Measurements from ENCODE around the gene PDPN.
"Not testable (repeated sequence)": the region's sequence is repeated elsewhere in the genome, so short reads cannot be mapped to it uniquely, and the experiment has no call there.

PDPN gene

DNA sequence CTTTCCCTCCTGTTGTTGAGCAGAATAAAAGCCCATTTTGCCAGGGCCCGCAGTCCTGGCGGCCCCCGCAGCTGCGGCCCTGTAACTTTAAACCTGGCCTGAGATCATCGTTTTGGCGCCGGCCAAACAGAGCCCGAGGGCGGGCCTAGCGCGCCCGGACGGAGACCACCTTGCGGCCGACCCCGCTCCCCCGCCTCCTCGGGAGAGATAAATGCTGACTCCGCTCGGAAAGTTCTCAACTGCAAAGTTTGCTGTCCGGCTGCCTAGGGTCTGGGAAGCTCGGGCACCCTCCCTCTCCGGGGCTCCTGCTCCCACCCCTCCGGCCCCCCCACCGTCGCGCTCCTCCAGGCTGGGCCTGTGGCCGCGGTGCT, at the start of gene PDPN:
Gene PDPN, plus strand, starts transcription at position 238 of the 371 bp plus-strand sequence. CDS start 202 bp downstream, outside the sequence.
- no peak for DNase-seq (ENCODE audit: low read depth)

- DNase-seq (ENCODE audit: low read depth): no peak
Observed at GRCh38 chr1:13535227-13535626, 48.4 kb upstream of the PDPN start.

- no peak for DNase-seq (ENCODE audit: low read depth)
Observed at GRCh38 chr1:13536571-13536970, 47.1 kb upstream of the PDPN start.

DNA sequence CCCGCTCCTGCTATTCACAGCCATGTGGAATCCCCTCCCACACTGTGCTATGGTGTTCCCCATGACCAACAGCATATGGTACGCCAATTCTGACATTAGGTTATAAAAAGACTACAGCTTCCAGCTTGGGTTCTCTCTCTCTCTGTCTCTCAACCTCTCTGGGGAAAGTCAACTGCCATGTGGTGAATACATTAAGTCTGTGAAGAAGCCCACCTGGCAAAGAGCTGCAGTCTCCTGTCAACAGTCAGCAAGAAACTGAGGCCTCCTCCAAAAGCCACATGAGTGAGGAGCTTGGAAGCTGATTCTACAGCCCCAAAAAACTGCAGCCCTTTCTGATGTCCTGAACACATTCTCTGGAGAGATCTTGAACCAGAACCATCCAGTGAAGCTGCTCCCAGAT, 44.8 kb upstream of the PDPN start:
- DNase-seq (ENCODE audit: low read depth): no peak

GRCh38 chr1:13539683-13540082, 43.9 kb upstream of the PDPN start:
- no peak for DNase-seq (ENCODE audit: low read depth)

DNA sequence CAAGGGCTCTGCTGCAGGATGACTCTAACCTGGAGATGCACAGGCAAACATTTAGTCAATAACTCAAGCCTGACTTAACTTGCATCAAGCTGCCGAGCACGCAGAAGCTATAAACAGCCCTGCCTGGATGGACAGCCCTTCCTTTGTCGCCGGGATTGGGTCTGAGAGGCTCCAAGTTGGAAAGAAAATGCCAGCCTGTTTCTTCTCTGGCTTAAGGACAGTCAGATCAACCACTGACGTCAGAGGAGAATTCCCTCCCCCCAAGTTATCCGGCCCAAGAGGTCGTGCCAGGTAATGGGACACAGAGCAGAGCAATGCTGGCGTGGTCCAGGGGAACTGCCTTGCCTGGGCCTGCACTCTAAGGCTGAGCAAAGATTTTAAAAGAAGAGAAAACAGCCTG, 42.8 kb upstream of the PDPN start:
- no peak for DNase-seq (ENCODE audit: low read depth)

GRCh38 chr1:13541435-13542215, 42.0 kb upstream of the PDPN start:
- DNase-seq (ENCODE audit: low read depth): no peak

- DNase-seq (ENCODE audit: low read depth): no peak
Observed at GRCh38 chr1:13543451-13544220, 40.0 kb upstream of the PDPN start.

DNA sequence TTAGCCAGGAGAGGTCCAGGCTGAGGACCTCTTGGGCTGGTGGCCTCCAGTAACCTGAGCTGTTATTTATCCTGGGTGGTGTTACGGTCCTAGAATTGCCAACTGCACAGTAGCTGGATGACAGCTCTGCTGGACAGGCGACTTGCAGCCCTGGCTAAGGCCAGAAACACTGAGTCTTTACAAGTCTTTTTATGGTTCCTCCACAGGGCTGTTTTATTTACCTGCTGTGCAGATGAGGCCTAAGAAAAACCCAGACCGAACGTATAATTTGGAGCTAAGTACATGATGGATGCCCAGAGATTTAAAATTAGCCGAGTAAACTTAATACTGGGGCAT, 39.4 kb upstream of the PDPN start:
- DNase-seq (ENCODE audit: low read depth): no peak

DNA sequence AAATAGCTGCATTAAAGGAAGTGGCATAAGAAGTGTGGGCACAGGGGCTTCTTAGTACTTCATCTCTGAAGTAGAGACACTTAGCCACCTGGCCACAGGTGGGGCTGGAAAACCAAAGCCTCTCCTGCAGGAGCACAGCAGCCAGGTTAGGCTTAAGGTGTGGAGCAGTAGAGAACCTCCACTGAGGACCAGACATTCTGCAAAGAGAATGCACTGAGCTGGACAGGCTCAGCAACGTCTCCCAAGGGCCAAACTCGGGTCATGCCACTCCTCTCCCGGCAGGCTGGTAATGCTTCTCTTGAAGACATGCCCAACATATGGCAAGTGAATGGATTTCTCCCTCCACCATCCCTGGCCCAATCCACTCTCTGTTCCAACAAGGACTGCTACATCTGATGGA, 36.8 kb upstream of the PDPN start:
- no peak for DNase-seq (ENCODE audit: low read depth)

DNA sequence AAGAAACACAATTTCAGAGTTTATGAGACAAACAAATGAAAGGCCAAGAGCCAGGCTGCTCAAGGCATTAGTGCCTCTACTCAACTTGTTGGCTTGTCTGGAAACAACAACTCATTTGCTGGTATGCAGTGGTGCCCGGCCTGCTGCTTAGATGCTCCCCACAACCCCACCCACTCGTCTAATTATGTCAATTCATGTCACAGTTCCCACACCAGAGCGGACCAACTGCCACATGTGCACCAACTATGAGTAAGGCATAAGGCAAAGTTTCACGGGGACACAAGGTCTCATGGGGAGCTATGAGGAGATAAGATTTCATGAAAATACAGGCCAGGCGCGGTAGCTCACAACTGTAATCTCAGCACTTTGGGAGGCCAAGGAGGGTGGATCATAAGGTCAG, 35.4 kb upstream of the PDPN start:
- no peak for DNase-seq (ENCODE audit: low read depth)

DNA sequence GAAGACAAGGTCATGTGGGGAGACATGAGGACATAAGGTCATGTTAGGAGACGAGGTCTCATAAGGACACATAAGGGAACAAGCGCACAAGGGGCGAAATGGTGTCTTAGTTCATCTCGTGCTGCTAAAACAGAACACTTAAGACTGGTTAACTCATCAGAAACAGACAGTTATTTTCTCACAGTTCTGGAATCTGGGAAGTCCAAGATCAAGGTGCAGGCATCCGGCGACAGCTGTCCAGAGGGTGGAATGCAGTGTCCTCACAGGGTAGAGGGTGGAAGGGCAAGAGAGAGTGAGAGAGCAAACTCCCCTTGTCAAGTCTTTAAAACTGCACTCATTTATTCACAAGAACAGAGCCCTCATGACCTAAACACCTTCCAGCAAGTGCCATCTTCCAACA, 34.6 kb upstream of the PDPN start:
- no peak for DNase-seq (ENCODE audit: low read depth)

- no peak for DNase-seq (ENCODE audit: low read depth)
Observed at GRCh38 chr1:13549521-13549920, 34.1 kb upstream of the PDPN start.

GRCh38 chr1:13550663-13551062, 33.0 kb upstream of the PDPN start:
- no peak for DNase-seq (ENCODE audit: low read depth)

DNA sequence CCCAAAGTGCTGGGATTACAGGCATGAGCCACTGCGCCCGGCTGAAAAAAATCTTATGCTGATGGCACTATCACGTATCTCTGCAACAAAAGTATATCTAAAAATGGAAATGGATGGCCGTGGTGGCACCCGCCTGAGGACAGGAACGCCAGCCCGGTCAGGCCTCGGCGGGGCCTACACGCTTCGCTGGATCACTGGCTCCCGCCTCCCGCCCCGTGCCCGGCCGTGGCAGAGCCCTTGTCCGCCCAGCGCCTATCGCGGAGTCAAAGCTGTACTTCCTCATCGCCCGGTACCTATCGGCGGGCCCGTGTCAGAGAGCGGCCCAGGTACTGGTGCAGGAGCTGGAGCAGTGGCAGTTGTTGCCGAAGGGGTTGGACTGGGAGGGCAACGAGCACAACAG, 28.8 kb upstream of the PDPN start:
- DNase-seq (ENCODE audit: low read depth): no peak

- no peak for DNase-seq (ENCODE audit: low read depth)
Observed at GRCh38 chr1:13556224-13556764, 27.3 kb upstream of the PDPN start.

- no peak for DNase-seq (ENCODE audit: low read depth)
Observed at GRCh38 chr1:13560541-13560940, 23.1 kb upstream of the PDPN start.

- DNase-seq (ENCODE audit: low read depth): not testable (repeated sequence)
Observed at GRCh38 chr1:13562981-13563380, 20.7 kb upstream of the PDPN start.

DNA sequence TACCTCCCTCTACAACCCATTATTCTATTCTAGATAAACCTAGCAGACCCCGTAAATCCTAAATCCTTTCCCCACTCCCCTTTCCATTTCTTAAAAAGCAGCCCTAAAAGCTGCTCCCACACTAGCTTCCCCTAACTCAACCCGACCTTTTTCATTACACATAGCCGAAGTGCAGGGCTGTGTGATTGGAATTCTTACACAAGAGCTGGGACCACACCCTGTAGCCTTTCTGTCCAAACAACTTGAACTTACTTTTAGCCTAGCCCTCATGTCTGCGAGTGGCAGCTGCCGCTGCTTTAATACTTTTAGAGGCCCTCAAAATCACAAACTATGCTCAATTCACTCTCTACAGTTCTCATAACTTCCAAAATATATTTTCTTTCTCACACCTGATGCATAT, 19.6 kb upstream of the PDPN start:
- DNase-seq (ENCODE audit: low read depth): no peak

DNA sequence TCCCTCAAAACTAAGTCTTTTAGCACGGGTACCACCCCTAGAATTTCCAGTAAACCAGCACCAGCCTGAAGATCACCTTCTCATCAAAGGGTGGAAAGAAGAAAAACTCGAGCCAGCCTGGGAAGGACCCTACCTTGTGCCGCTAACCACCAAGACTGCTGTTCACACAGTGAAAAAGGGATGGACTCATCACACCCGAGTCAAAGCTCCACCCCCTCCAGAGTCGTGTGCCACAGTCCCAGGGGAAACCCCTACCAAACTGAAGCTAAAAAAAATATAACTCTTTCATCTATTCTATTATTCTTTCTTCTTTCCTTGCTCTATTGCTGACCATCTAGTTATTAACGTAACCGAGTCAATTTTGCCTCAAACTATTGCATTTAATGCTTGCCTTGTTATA, 13.2 kb upstream of the PDPN start:
- not testable (repeated sequence) for DNase-seq (ENCODE audit: low read depth)

DNA sequence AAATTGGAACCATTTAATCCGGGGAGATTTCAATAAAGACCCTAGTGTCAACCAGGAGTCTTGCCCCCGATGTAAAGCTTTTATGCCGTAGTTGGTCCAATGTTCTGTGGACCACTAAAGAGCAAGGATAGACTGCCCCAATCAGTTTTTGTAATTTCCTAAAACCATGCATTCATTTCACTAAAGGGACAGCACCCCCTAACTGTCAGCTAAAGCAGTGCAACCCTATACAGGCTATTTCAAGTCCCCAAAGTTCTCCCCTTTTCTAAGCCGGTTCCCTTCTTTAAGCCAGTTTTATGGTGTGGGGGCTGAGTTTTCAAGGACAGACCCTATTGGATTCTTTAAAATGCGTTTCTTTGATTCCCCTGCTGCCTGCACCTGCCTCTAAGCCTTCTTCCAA, 12.7 kb upstream of the PDPN start:
- DNase-seq (ENCODE audit: low read depth): no peak

GRCh38 chr1:13573586-13573985, 10.0 kb upstream of the PDPN start:
- no peak for DNase-seq (ENCODE audit: low read depth)

DNA sequence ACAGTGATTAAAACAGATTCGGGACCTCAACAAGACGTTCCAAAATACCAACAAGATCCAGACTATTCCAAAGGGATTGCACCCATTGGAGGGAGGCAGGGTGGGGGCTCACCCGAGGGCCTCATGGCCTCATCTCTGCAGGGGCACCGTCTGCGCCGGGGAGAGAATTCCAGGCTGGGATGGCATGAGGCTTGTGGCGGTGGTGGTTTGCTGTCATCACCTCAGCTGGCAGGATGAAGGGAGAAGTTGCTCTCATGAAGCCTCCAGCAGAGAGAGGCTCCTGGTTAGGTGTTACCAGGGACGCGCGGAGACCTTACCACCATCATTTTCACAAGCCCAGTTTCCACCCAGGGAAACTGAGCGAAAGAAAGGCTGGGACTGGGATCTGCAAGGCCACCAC, 6.7 kb upstream of the PDPN start:
- no peak for DNase-seq (ENCODE audit: low read depth)

- DNase-seq (ENCODE audit: low read depth): no peak
Observed at GRCh38 chr1:13577846-13578245, 5.8 kb upstream of the PDPN start.

All from T-helper 22 cell (primary cell).